K562 (cell line): ENCODE results near the gene ITK. TPM values are rescaled to one million over a fixed set of nuclear protein-coding genes. Genes with fewer than 3 reads are reported as not detected.

Source experiments
- ATAC-seq: fragments of 200-7000 bp; cut with Tn5 transposase; 3 replicates; pipeline ENCODE4 v1.9.1; 2020; ENCODE audit warnings: moderate library complexity
- BruUV-seq: library from RNA; stranded (reverse); fragments of 400-500 nt; replicated peaks from 2 replicates; lab custom pipeline; 2021; lab: Mats Ljungman, UMichigan
- CTCF ChIA-PET: fragments of 300-600 bp; formaldehyde crosslinking; extraction: SDS; loops from one replicate; lab custom pipeline; 2021; ENCODE audit warnings: low intra/inter-chr PET ratio; lab: Yijun Ruan, JAX
- POLR2A ChIA-PET: fragments of 300-600, 350-650 bp; sonication (Branson Sonifier 250); formaldehyde crosslinking; extraction: SDS; loops from one replicate; lab custom pipeline; 2021; ENCODE audit warnings: antibody characterized with exemption, inconsistent platforms; lab: Yijun Ruan, JAX
- DNase-seq, 4 experiments: peaks; one replicate each; pipeline versions ENCODE4 v3.0.0 to v3.0.0-alpha.2; 2011 to 2018; ENCODE audit warnings: low spot score in 3 of 4, mixed read lengths in 3 of 4; ENCODE audit errors: extremely low read depth in 1 of 4
- FAIRE-seq: peaks from 2 replicates; lab custom pipeline; 2011; peaks lifted over from hg19 to GRCh38; lab: Jason Lieb, UNC
- H2AFZ ChIP-seq: 2 replicates; pipeline ENCODE4 v1.6.0; 2011; ENCODE audit warnings: low read depth, low read length, control low read depth, inconsistent platforms
- H3K27ac ChIP-seq: fragments of 200-600 bp; 3 replicates; pipeline ENCODE4 v1.8.0; 2011; ENCODE audit warnings: low read depth, mild to moderate bottlenecking, control low read depth, inconsistent platforms, low read length, moderate library complexity, mixed read lengths; ENCODE audit errors: extremely low read depth
- H3K27me3 ChIP-seq, 2 experiments: fragments of 300-600 bp in 1 of 2; 2 replicates in 1 of 2; 3 replicates in 1 of 2; pipeline versions ENCODE4 v1.6.0 to v1.8.0; 2011; ENCODE audit warnings: inconsistent platforms in 2 of 2, low read length in 2 of 2, mild to moderate bottlenecking in 1 of 2, mixed read lengths in 1 of 2, moderate library complexity in 1 of 2; ENCODE audit not compliant: control insufficient read depth in 2 of 2, insufficient read depth in 2 of 2
- H3K36me3 ChIP-seq: fragments of 300-600 bp; 3 replicates; pipeline ENCODE4 v1.8.0; 2011; ENCODE audit warnings: mild to moderate bottlenecking, low read length, inconsistent platforms; ENCODE audit not compliant: control insufficient read depth, insufficient read depth
- H3K4me1 ChIP-seq, 2 experiments: fragments of 200-600 bp in 1 of 2; replicated peaks in 1 of 2; 2 replicates in 1 of 2; 3 replicates in 1 of 2; pipeline versions ENCODE4 v1.5.1 to v1.8.0; 2011; ENCODE audit warnings: inconsistent platforms in 2 of 2, low read length in 2 of 2, mild to moderate bottlenecking in 1 of 2, mixed read lengths in 1 of 2, moderate library complexity in 1 of 2; ENCODE audit not compliant: control insufficient read depth in 2 of 2, insufficient read depth in 2 of 2
- H3K4me2 ChIP-seq: 2 replicates; pipeline ENCODE4 v1.6.1; 2011; ENCODE audit warnings: low read length, control low read depth, inconsistent platforms, mixed read lengths; ENCODE audit not compliant: insufficient read depth
- H3K4me3 ChIP-seq: fragments of 200-600 bp; sonication (generic), shearing (Covaris generic); 2 replicates; pipeline ENCODE4 v1.5.1; 2016; ENCODE audit warnings: control low read depth, inconsistent platforms
- H3K79me2 ChIP-seq: fragments of 200-600 bp; 3 replicates; pipeline ENCODE4 v1.8.0; 2011; ENCODE audit warnings: low read length, inconsistent platforms; ENCODE audit not compliant: control insufficient read depth, insufficient read depth
- H3K9ac ChIP-seq, 2 experiments: 2 replicates each; pipeline versions ENCODE4 v1.6.0 to v1.6.1; 2011; ENCODE audit warnings: low read depth in 2 of 2, low read length in 2 of 2, control low read depth in 1 of 2, inconsistent platforms in 1 of 2, mild to moderate bottlenecking in 1 of 2, mixed read lengths in 1 of 2; ENCODE audit not compliant: insufficient read depth in 1 of 2
- H3K9me1 ChIP-seq: one replicate; pipeline ENCODE4 v1.6.0; 2011; ENCODE audit warnings: inconsistent platforms, mild to moderate bottlenecking, low read length, moderate library complexity; ENCODE audit not compliant: control insufficient read depth, insufficient read depth
- H3K9me3 ChIP-seq: replicated peaks from 2 replicates; pipeline ENCODE4 v1.5.1; 2011; ENCODE audit warnings: low read depth, low read length, inconsistent platforms; ENCODE audit not compliant: control insufficient read depth, insufficient read depth
- H4K20me1 ChIP-seq: replicated peaks from 2 replicates; pipeline ENCODE4 v1.6.1; 2011; ENCODE audit warnings: low read length, inconsistent platforms, mixed read lengths; ENCODE audit not compliant: control insufficient read depth, insufficient read depth
- FOXP1 ChIP-seq: sonication (generic); formaldehyde crosslinking; IDR thresholded peaks from 2 replicates; pipeline ENCODE4 v1.8.0; 2022; ENCODE audit warnings: mild to moderate bottlenecking, missing genetic modification reagents
- GATAD2B ChIP-seq: fragments of 450-650 bp; IDR thresholded peaks from 2 replicates; pipeline ENCODE4 v1.6.1; 2017; ENCODE audit warnings: mild to moderate bottlenecking, borderline replicate concordance
- HCFC1 ChIP-seq: IDR thresholded peaks from 2 replicates; pipeline ENCODE4 v1.6.1; 2012; ENCODE audit warnings: low read depth, low read length, improper control_type of control experiment
- HMGN3 ChIP-seq: IDR thresholded peaks from 2 replicates; pipeline ENCODE4 v1.6.1; 2011; ENCODE audit warnings: borderline replicate concordance, low read depth, mild to moderate bottlenecking, mixed read lengths, low read length; ENCODE audit not compliant: insufficient read length; ENCODE audit errors: extremely low read depth
- KLF10 ChIP-seq: fragments of 250-450 bp; sonication (Bioruptor Pico); IDR thresholded peaks from 2 replicates; pipeline ENCODE4 v1.6.1; 2021; ENCODE audit warnings: matching md5 sums
- LARP7 ChIP-seq: fragments of 450-650 bp; IDR thresholded peaks from 2 replicates; pipeline ENCODE4 v1.6.1; 2016
- NR2F6 ChIP-seq: fragments of 450-650 bp; formaldehyde crosslinking; IDR thresholded peaks from 2 replicates; pipeline ENCODE4 v1.4.0; 2020; ENCODE audit warnings: mild to moderate bottlenecking
- SAFB ChIP-seq: fragments of 200-400 bp; formaldehyde crosslinking; IDR thresholded peaks from 2 replicates; pipeline ENCODE4 v1.6.1; 2017; ENCODE audit warnings: low read depth, low read length, borderline replicate concordance
- SPI1 ChIP-seq: IDR thresholded peaks from 2 replicates; pipeline ENCODE4 v1.6.1; 2011; ENCODE audit warnings: low read depth, low read length, control low read depth, borderline replicate concordance
- SRF ChIP-seq, 2 experiments: fragments of 250-450, 450-650 bp in 1 of 2; sonication (Bioruptor Pico) in 1 of 2; sonication (generic) in 1 of 2; formaldehyde crosslinking; IDR thresholded peaks; 2 replicates each; pipeline versions ENCODE4 v1.5.0 to v1.5.1; 2020 to 2022; ENCODE audit warnings: mild to moderate bottlenecking in 1 of 2, missing genetic modification reagents in 1 of 2
- TBL1XR1 ChIP-seq, 2 experiments: IDR thresholded peaks; 2 replicates each; pipeline ENCODE4 v1.6.1; 2012; ENCODE audit warnings: improper control_type of control experiment in 2 of 2, low read length in 2 of 2, mild to moderate bottlenecking in 1 of 2
- TCF7 ChIP-seq: sonication (generic); IDR thresholded peaks from 2 replicates; pipeline ENCODE4 v1.6.1; 2016; ENCODE audit warnings: antibody characterized with exemption, borderline replicate concordance
- ZKSCAN1 ChIP-seq: fragments of 150-350 bp; IDR thresholded peaks from 2 replicates; pipeline ENCODE4 v1.6.1; 2016; ENCODE audit warnings: low read depth, low read length
- ZNF165 ChIP-seq: fragments of 250-450 bp; sonication (Bioruptor Pico); IDR thresholded peaks from 2 replicates; pipeline ENCODE4 v1.4.0; 2020; ENCODE audit warnings: borderline replicate concordance
- WGBS: fragments of 100-300 bp; shearing (Covaris generic); methylation state at CpG from one replicate; pipeline ENCODE4 v1.1.6; 2016; ENCODE audit warnings: low coverage, mixed read lengths; ENCODE audit not compliant: insufficient coverage; ENCODE audit errors: missing lambda C conversion rate; 5-methylcytosine and 5-hydroxymethylcytosine counted together
- in situ Hi-C: fragments of 300-500 bp; cut with MboI; formaldehyde crosslinking; loops from 4 replicates; pipeline ENCODE4 v1.15.0; 2018; ENCODE audit warnings: inconsistent platforms, mixed read lengths
- intact Hi-C: fragments of 100-400 bp; cut with micrococcal nuclease; formaldehyde crosslinking; loops from 2 replicates; pipeline ENCODE4 v1.14.2; 2022
- polyA plus RNA-seq, 8 experiments: library from polyadenylated mRNA; depleted of rRNA in 4 of 8; stranded (reverse) in 5 of 8; unstranded in 3 of 8; fragments of >200 nt; fragmentation: Nextera tagmentation in 2 of 8; fragmentation: Illumina TruSeq in 1 of 8; extraction: Ambion mirVana in 2 of 8; extraction: Trizol in 1 of 8; gene quantifications; 2 replicates each; pipeline versions ENCODE4 v1.2.1 to v1.2.3, GENCODE V29; 2011 to 2014; ENCODE audit warnings: inconsistent platforms in 1 of 8, missing spikeins in 1 of 8
- total RNA-seq, 7 experiments: library from RNA; depleted of rRNA in 6 of 7; stranded (reverse); fragments of >200 nt in 6 of 7; fragmentation: Illumina TruSeq in 2 of 7; extraction: Trizol in 2 of 7; gene quantifications; 2 replicates each; pipeline versions ENCODE4 v1.2.1 to v1.2.3, GENCODE V29; 2011 to 2021; ENCODE audit warnings: low replicate concordance in 1 of 7
- TF ChIP-seq, protein P1 (sequence below), 2 experiments: fragments of 450-650 bp in 1 of 2; sonication (generic) in 1 of 2; formaldehyde crosslinking in 1 of 2; IDR thresholded peaks in 1 of 2; conservative IDR thresholded peaks in 1 of 2; 2 replicates each; pipeline versions ENCODE4 v1.6.1 to v1.8.1; 2016 to 2023; ENCODE audit warnings: mild to moderate bottlenecking in 2 of 2, moderate library complexity in 2 of 2, inconsistent platforms in 1 of 2, missing genetic modification reagents in 1 of 2
- TF ChIP-seq, protein P2 (sequence below): IDR thresholded peaks from 2 replicates; pipeline ENCODE4 v1.6.1; 2011; ENCODE audit warnings: borderline replicate concordance, low read depth, mild to moderate bottlenecking, moderate library complexity, low read length; ENCODE audit not compliant: insufficient read depth, poor library complexity, severe bottlenecking
- TF ChIP-seq, protein P3 (sequence below): sonication (generic); formaldehyde crosslinking; IDR thresholded peaks from 2 replicates; pipeline ENCODE4 v1.8.0; 2023; ENCODE audit warnings: mild to moderate bottlenecking, missing genetic modification reagents

The ITK gene
- total and polyA plus RNA-seq, 9 of the 15 experiments (the other 6 are each of a cell fraction or from before 2014, with no cell fraction given): 0.04 to 0.75 TPM; not detected in 7

DNA sequence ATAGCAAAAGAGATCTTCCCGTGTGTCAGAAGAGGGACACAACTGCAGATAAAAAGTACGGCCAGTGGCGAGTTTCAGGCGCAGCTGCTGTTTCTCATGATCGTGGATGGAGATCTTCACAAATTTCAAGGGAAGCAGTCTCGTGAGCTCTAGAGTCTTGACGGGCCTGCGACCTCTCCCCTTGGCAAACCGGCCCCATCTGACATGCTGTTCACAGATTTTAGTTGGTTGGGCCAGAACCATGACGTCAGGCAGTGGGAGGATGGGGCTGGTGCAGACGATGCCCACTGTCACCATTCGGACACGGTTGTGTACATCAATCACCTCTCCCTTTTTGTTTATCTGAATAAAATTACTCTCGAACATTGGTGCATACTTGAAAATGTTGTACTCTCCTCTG lies 15.0 kb upstream of the ITK start:
- 0% methylated on average over 14 of the region's 14 CpGs for WGBS
- intact Hi-C loops (no loop called here), in situ Hi-C loops (no loop called here)
- ChIA-PET CTCF (no interaction called here), POLR2A (no interaction called here)
- Histone ChIP-seq H3K36me3 (no peaks in the 10 kb centered on the region), H3K9me1 (no peaks in the 10 kb centered on the region), H3K27ac (no peak overlapping the region), H3K4me2 (no peak overlapping the region), H3K4me1 (no peaks in the 10 kb centered on the region), H3K27me3 (peaks cover 9 to 35% of the 10 kb centered on the region in 2 experiments; a peak in 3 of 5 replicates), H4K20me1 (no peaks in the 10 kb centered on the region), H3K79me2 (no peaks in the 10 kb centered on the region), H3K9me3 (no peaks in the 10 kb centered on the region), H3K4me3 (no peak overlapping the region), H3K9ac (no peak overlapping the region), H2AFZ (no peak overlapping the region)
- FAIRE-seq (no peak), DNase-seq (no peak), ATAC-seq (no peak)
- no TSS peak for BruUV-seq
- no peak for TF ChIP-seq KLF10 (CRISPR knock-in tag)
- TF ChIP-seq TBL1XR1 (IDR thresholded peaks at IDR 0.05; ENCODE audit: low read length in 2 of 2): no peak
- no peak for TF ChIP-seq NR2F6 (CRISPR knock-in tag)
- TF ChIP-seq FOXP1 (CRISPR knock-in tag): no peak
- TF ChIP-seq TCF7: no peak
- TF ChIP-seq ZNF165 (CRISPR knock-in tag): no peak
- TF ChIP-seq, protein P1, sequence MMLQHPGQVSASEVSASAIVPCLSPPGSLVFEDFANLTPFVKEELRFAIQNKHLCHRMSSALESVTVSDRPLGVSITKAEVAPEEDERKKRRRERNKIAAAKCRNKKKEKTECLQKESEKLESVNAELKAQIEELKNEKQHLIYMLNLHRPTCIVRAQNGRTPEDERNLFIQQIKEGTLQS (IDR thresholded peaks at IDR 0.05): no peak
- TF ChIP-seq, protein P1 (CRISPR knock-in tag; conservative IDR thresholded peaks at IDR 0.05): no peak
- TF ChIP-seq SRF (CRISPR knock-in tag; IDR thresholded peaks at IDR 0.05): no peak
- TF ChIP-seq, protein P2, sequence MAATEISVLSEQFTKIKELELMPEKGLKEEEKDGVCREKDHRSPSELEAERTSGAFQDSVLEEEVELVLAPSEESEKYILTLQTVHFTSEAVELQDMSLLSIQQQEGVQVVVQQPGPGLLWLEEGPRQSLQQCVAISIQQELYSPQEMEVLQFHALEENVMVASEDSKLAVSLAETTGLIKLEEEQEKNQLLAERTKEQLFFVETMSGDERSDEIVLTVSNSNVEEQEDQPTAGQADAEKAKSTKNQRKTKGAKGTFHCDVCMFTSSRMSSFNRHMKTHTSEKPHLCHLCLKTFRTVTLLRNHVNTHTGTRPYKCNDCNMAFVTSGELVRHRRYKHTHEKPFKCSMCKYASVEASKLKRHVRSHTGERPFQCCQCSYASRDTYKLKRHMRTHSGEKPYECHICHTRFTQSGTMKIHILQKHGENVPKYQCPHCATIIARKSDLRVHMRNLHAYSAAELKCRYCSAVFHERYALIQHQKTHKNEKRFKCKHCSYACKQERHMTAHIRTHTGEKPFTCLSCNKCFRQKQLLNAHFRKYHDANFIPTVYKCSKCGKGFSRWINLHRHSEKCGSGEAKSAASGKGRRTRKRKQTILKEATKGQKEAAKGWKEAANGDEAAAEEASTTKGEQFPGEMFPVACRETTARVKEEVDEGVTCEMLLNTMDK: no peak
- TF ChIP-seq HMGN3: no peak
- TF ChIP-seq SPI1: no peak
- no peak for TF ChIP-seq LARP7
- no peak for TF ChIP-seq ZKSCAN1
- TF ChIP-seq, protein P3, sequence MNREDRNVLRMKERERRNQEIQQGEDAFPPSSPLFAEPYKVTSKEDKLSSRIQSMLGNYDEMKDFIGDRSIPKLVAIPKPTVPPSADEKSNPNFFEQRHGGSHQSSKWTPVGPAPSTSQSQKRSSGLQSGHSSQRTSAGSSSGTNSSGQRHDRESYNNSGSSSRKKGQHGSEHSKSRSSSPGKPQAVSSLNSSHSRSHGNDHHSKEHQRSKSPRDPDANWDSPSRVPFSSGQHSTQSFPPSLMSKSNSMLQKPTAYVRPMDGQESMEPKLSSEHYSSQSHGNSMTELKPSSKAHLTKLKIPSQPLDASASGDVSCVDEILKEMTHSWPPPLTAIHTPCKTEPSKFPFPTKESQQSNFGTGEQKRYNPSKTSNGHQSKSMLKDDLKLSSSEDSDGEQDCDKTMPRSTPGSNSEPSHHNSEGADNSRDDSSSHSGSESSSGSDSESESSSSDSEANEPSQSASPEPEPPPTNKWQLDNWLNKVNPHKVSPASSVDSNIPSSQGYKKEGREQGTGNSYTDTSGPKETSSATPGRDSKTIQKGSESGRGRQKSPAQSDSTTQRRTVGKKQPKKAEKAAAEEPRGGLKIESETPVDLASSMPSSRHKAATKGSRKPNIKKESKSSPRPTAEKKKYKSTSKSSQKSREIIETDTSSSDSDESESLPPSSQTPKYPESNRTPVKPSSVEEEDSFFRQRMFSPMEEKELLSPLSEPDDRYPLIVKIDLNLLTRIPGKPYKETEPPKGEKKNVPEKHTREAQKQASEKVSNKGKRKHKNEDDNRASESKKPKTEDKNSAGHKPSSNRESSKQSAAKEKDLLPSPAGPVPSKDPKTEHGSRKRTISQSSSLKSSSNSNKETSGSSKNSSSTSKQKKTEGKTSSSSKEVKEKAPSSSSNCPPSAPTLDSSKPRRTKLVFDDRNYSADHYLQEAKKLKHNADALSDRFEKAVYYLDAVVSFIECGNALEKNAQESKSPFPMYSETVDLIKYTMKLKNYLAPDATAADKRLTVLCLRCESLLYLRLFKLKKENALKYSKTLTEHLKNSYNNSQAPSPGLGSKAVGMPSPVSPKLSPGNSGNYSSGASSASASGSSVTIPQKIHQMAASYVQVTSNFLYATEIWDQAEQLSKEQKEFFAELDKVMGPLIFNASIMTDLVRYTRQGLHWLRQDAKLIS (CRISPR knock-in tag): no peak
- no peak for TF ChIP-seq SAFB
- no peak for TF ChIP-seq GATAD2B
- TF ChIP-seq HCFC1: no peak
